Neural cell (in vitro differentiated cells): Measurements from ENCODE around the gene ATP11A. TPM values are rescaled to one million over a fixed set of nuclear protein-coding genes. Genes with fewer than 3 reads are reported as not detected.

Source experiments
- H2AFZ ChIP-seq: fragments of 200-600, 300-800 bp; sonication (generic), shearing (Covaris generic); 2 replicates; pipeline ENCODE4 v1.6.0; 2014; ENCODE audit warnings: low read depth, mild to moderate bottlenecking, antibody characterized with exemption, low read length, moderate library complexity
- H3F3A ChIP-seq: fragments of 200-600 bp; shearing (Covaris generic); 2 replicates; pipeline ENCODE4 v1.6.1; 2016; ENCODE audit warnings: mild to moderate bottlenecking, moderate library complexity, mixed read lengths, antibody characterized with exemption, low read length; ENCODE audit not compliant: insufficient read depth, poor library complexity, severe bottlenecking
- H3K27ac ChIP-seq: fragments of 200-600, 300-800 bp; sonication (generic), shearing (Covaris generic); 2 replicates; pipeline ENCODE4 v1.5.1; 2014; ENCODE audit warnings: mild to moderate bottlenecking, low read length, moderate library complexity
- H3K27me3 ChIP-seq: fragments of 300-800, 200-600 bp; sonication (generic), shearing (Covaris generic); 2 replicates; pipeline ENCODE4 v1.6.0; 2014; ENCODE audit warnings: mild to moderate bottlenecking, low read depth, low read length, moderate library complexity; ENCODE audit not compliant: insufficient read depth
- H3K36me3 ChIP-seq: fragments of 300-800, 200-600 bp; sonication (generic), shearing (Covaris generic); 2 replicates; pipeline ENCODE4 v1.5.1; 2014; ENCODE audit warnings: mild to moderate bottlenecking, antibody characterized with exemption, low read length, moderate library complexity; ENCODE audit not compliant: insufficient read depth
- H3K4me2 ChIP-seq: fragments of 300-800, 200-600 bp; sonication (generic), shearing (Covaris generic); 2 replicates; pipeline ENCODE4 v1.6.0; 2014; ENCODE audit warnings: mild to moderate bottlenecking, low read length
- H3K4me3 ChIP-seq: fragments of 300-800, 200-600 bp; sonication (generic), shearing (Covaris generic); 2 replicates; pipeline ENCODE4 v1.5.1; 2014; ENCODE audit warnings: mild to moderate bottlenecking, low read length, moderate library complexity
- H3K79me2 ChIP-seq: fragments of 200-600 bp; shearing (Covaris generic); replicated peaks from 2 replicates; pipeline ENCODE4 v1.6.0; 2014; ENCODE audit warnings: mild to moderate bottlenecking, low read length, moderate library complexity; ENCODE audit not compliant: insufficient read depth
- H3K9ac ChIP-seq: fragments of 300-800, 200-600 bp; sonication (generic), shearing (Covaris generic); 2 replicates; pipeline ENCODE4 v1.6.1; 2016; ENCODE audit warnings: mild to moderate bottlenecking, low read length, mixed read lengths
- H3K9me2 ChIP-seq: fragments of 200-600 bp; shearing (Covaris generic); 2 replicates; pipeline ENCODE4 v1.6.1; 2016; ENCODE audit warnings: mild to moderate bottlenecking, low read length, mixed read lengths; ENCODE audit not compliant: insufficient read depth
- H3K9me3 ChIP-seq: fragments of 200-600, 300-800 bp; sonication (generic), shearing (Covaris generic); 2 replicates; pipeline ENCODE4 v1.6.1; 2016; ENCODE audit warnings: mild to moderate bottlenecking, mixed run types, low read length, moderate library complexity, mixed read lengths
- H4K20me1 ChIP-seq: fragments of 200-600 bp; shearing (Covaris generic); 2 replicates; pipeline ENCODE4 v1.6.1; 2016; ENCODE audit warnings: mild to moderate bottlenecking, mixed run types; ENCODE audit not compliant: insufficient read depth
- CTCF ChIP-seq: fragments of 450-650 bp; IDR thresholded peaks from 2 replicates; pipeline ENCODE4 v1.5.1; 2014; ENCODE audit warnings: antibody characterized with exemption, mild to moderate bottlenecking, moderate library complexity; ENCODE audit not compliant: poor library complexity, severe bottlenecking
- EP300 ChIP-seq: fragments of 450-650 bp; conservative IDR thresholded peaks from 2 replicates; pipeline ENCODE4 v1.6.1; 2014; ENCODE audit warnings: antibody characterized with exemption, mild to moderate bottlenecking, moderate library complexity; ENCODE audit not compliant: poor library complexity, severe bottlenecking
- EZH2 ChIP-seq: fragments of 200-600, 300-800 bp; shearing (Covaris generic), sonication (generic); IDR thresholded peaks from 2 replicates; pipeline ENCODE4 v1.6.1; 2014; ENCODE audit warnings: antibody characterized with exemption, low read length, borderline replicate concordance, mild to moderate bottlenecking; ENCODE audit not compliant: insufficient read depth, poor library complexity, severe bottlenecking
- MXI1 ChIP-seq: fragments of 450-650 bp; conservative IDR thresholded peaks from 2 replicates; pipeline ENCODE4 v1.6.1; 2014; ENCODE audit warnings: antibody characterized with exemption, mild to moderate bottlenecking; ENCODE audit not compliant: poor library complexity, severe bottlenecking
- POLR2AphosphoS5 ChIP-seq: IDR thresholded peaks from 2 replicates; pipeline ENCODE4 v1.6.1; 2012
- RAD21 ChIP-seq: fragments of 450-650 bp; conservative IDR thresholded peaks from 2 replicates; pipeline ENCODE4 v1.6.1; 2014; ENCODE audit warnings: antibody characterized with exemption, mild to moderate bottlenecking, moderate library complexity
- REST ChIP-seq: IDR thresholded peaks from 2 replicates; pipeline ENCODE4 v1.6.1; 2012; ENCODE audit warnings: borderline replicate concordance
- polyA plus RNA-seq: library from polyadenylated mRNA; depleted of rRNA; stranded (reverse); fragments of >200 nt; gene quantifications from 2 replicates; pipeline ENCODE4 v1.2.3, GENCODE V29; 2014

ATP11A gene
- polyA plus RNA-seq, 1 donor from 2014 or later = 3.0 TPM

GRCh38 chr13:112648101-112648500 is 41.7 kb upstream of the ATP11A start:
- Histone ChIP-seq H3F3A (no peaks in the 10 kb centered on the region), H3K27me3 (no peaks in the 10 kb centered on the region), H3K36me3 (no peaks in the 10 kb centered on the region), H3K9me3 (no peaks in the 10 kb centered on the region), H2AFZ (no peak overlapping the region), H3K9ac (no peak overlapping the region), H3K79me2 (no peaks in the 10 kb centered on the region), H3K4me2 (no peak overlapping the region), H3K9me2 (no peaks in the 10 kb centered on the region), H3K4me3 (no peak overlapping the region), H4K20me1 (no peaks in the 10 kb centered on the region), H3K27ac (no peak overlapping the region)
- TF ChIP-seq MXI1 (no peak), CTCF (no peak)

GRCh38 chr13:112648966-112649690 is 40.7 kb upstream of the ATP11A start:
- no peaks in the 10 kb centered on the region for H3K27me3 ChIP-seq
- H3K9me2 ChIP-seq = no peaks in the 10 kb centered on the region
- H3K36me3 ChIP-seq = no peaks in the 10 kb centered on the region
- TF ChIP-seq EP300 (no peak), REST (no peak), EZH2 (no peak)
- H3K27ac ChIP-seq = no peak overlapping the region
- no peaks in the 10 kb centered on the region for H3K9me3 ChIP-seq
- H3K4me3 ChIP-seq = no peak overlapping the region
- H3K79me2 ChIP-seq = no peaks in the 10 kb centered on the region
- no peak overlapping the region for H3K9ac ChIP-seq
- H3F3A ChIP-seq = no peaks in the 10 kb centered on the region
- no peak overlapping the region for H3K4me2 ChIP-seq
- no peaks in the 10 kb centered on the region for H4K20me1 ChIP-seq
- no peak overlapping the region for H2AFZ ChIP-seq

- no peak overlapping the region for H3K4me2 ChIP-seq
- H4K20me1 ChIP-seq = no peaks in the 10 kb centered on the region
- no peak overlapping the region for H2AFZ ChIP-seq
- H3K9me3 ChIP-seq = no peaks in the 10 kb centered on the region
- H3K9me2 ChIP-seq = no peaks in the 10 kb centered on the region
- no peak overlapping the region for H3K9ac ChIP-seq
- no peaks in the 10 kb centered on the region for H3K79me2 ChIP-seq
- H3K27me3 ChIP-seq = no peaks in the 10 kb centered on the region
- no peak overlapping the region for H3K4me3 ChIP-seq
- TF ChIP-seq EZH2 (no peak), POLR2AphosphoS5 (no peak), RAD21 (no peak), EP300 (no peak), REST (no peak), CTCF (no peak)
- H3K36me3 ChIP-seq = no peaks in the 10 kb centered on the region
- no peaks in the 10 kb centered on the region for H3F3A ChIP-seq
- no peak overlapping the region for H3K27ac ChIP-seq
These were observed 38.5 kb upstream of the ATP11A start for GRCh38 chr13:112651311-112651710.
